ENCODE results near the gene IQGAP1. TPM values are rescaled to one million over a fixed set of nuclear protein-coding genes. Genes with fewer than 3 reads are reported as not detected.

IQGAP1 gene
- total and polyA plus RNA-seq, 11 donors = 18.9 to 115 (median 36.1) TPM

- no peaks in the 10 kb centered on the region for H3K27me3 ChIP-seq
- H3K36me3 ChIP-seq = peaks cover 0 to 57% (median 32%) of the 10 kb centered on the region in 9 donors
- intact Hi-C loops (cut with DNase I) = no loop called here
- peaks cover 0 to 13% (median 6%) of the 10 kb centered on the region in 12 donors for H3K4me1 ChIP-seq
- ATAC-seq (no peak), DNase-seq (no peak)
- WGBS, 4 donors = 89 to 94% (median 92%) methylated on average over 7 of the region's 7 CpGs
- H3K4me3 ChIP-seq = no peak overlapping the region
- H3K27ac ChIP-seq = no peak overlapping the region
- no peak for TF ChIP-seq POLR2A (IDR thresholded peaks at IDR 0.05)
- TF ChIP-seq CTCF (IDR thresholded peaks at IDR 0.05) = no peak
- no peaks in the 10 kb centered on the region for H3K9me3 ChIP-seq
Observed at GRCh38 chr15:90545095-90545494, 157.1 kb downstream of the IQGAP1 start.

- 45 to 69% (median 63%) methylated on average over 2 of the region's 2 CpGs for WGBS, 4 donors
- Histone ChIP-seq H3K27ac (peak overlapping the region in 7 of 12 donors; percentile 1 to 43 (median 27)), H3K27me3 (no peaks in the 10 kb centered on the region), H3K36me3 (peaks cover 0 to 41% (median 22%) of the 10 kb centered on the region in 9 donors), H3K9me3 (no peaks in the 10 kb centered on the region), H3K4me1 (peaks cover 2 to 34% (median 18%) of the 10 kb centered on the region in 12 donors), H3K4me3 (no peak overlapping the region)
- TF ChIP-seq CTCF (IDR thresholded peaks at IDR 0.05) = no peak
- no peak for TF ChIP-seq POLR2A (IDR thresholded peaks at IDR 0.05)
- DNase-seq (no peak), ATAC-seq (peak; percentile 26 to 71 (median 59))
- intact Hi-C loops (cut with DNase I) = no loop called here
Observed at GRCh38 chr15:90547540-90547939, 159.5 kb downstream of the IQGAP1 start.

GRCh38 chr15:90550919-90551318 is 162.9 kb downstream of the IQGAP1 start:
- H3K36me3 ChIP-seq = peaks cover 0 to 24% (median 9%) of the 10 kb centered on the region in 9 donors
- intact Hi-C loops (cut with DNase I) = no loop called here
- H3K4me3 ChIP-seq = no peak overlapping the region
- no peaks in the 10 kb centered on the region for H3K9me3 ChIP-seq
- no peak for TF ChIP-seq POLR2A (IDR thresholded peaks at IDR 0.05)
- no peak for TF ChIP-seq CTCF (IDR thresholded peaks at IDR 0.05)
- WGBS, 4 donors = 81 to 83% (median 82%) methylated on average over 6 of the region's 6 CpGs
- H3K27me3 ChIP-seq = no peaks in the 10 kb centered on the region
- H3K4me1 ChIP-seq = peaks cover 2 to 57% (median 39%) of the 10 kb centered on the region in 12 donors
- peak overlapping the region in 2 of 12 donors; percentile 70 to 83 for H3K27ac ChIP-seq
- ATAC-seq (no peak), DNase-seq (no peak)

Other genes starting within 250 kb of the IQGAP1 start
- gene SEMA4B, start 186.9 kb upstream of the IQGAP1 start, total RNA-seq = 100 to 1,000 TPM in 1 of 9 donors, 10 to 100 TPM in 8; 14.8 to 105 (median 21.0) TPM
- gene SEMA4B, start 186.9 kb upstream of the IQGAP1 start, polyA plus RNA-seq = 10 to 100 TPM; 13.8 to 36.3 TPM
- 100 to 1,000 TPM in 1 of 9 donors, 10 to 100 TPM in 8; 38.7 to 107 (median 80.8) TPM for gene CIB1, start 154.3 kb upstream of the IQGAP1 start, total RNA-seq
- gene CIB1, start 154.3 kb upstream of the IQGAP1 start, polyA plus RNA-seq = 100 to 1,000 TPM in 1 of 2 donors, 10 to 100 TPM in 1; 78.2 to 145 TPM
- 10 to 100 TPM in 6 of 9 donors, 1 to 10 TPM in 3; 5.9 to 18.9 (median 13.6) TPM for gene GDPGP1, start 154.0 kb upstream of the IQGAP1 start, total RNA-seq
- gene GDPGP1, start 154.0 kb upstream of the IQGAP1 start, polyA plus RNA-seq = 1 to 10 TPM; 4.8 to 5.4 TPM
- gene TTLL13, start 138.7 kb upstream of the IQGAP1 start, total RNA-seq = under 1 TPM in 4 of 9 donors, not detected in 5; 0.13 to 0.35 (median 0.23) TPM
- gene TTLL13, start 138.7 kb upstream of the IQGAP1 start, polyA plus RNA-seq = under 1 TPM; 0.07 to 0.11 TPM
- 100 to 1,000 TPM in 8 of 9 donors, 10 to 100 TPM in 1; 93.2 to 149 (median 116) TPM for gene NGRN, start 122.6 kb upstream of the IQGAP1 start, total RNA-seq
- gene NGRN, start 122.6 kb upstream of the IQGAP1 start, polyA plus RNA-seq = 100 to 1,000 TPM; 119 to 142 TPM
- 1 to 10 TPM; 2.1 to 9.9 (median 5.9) TPM for gene ZNF774, start 36.0 kb upstream of the IQGAP1 start, total RNA-seq
- 1 to 10 TPM; 3.1 to 4.2 TPM for gene ZNF774, start 36.0 kb upstream of the IQGAP1 start, polyA plus RNA-seq
- 10 to 100 TPM; 21.5 to 42.2 (median 26.8) TPM for gene CRTC3, start 141.7 kb downstream of the IQGAP1 start, total RNA-seq
- 10 to 100 TPM; 12.0 to 22.6 TPM for gene CRTC3, start 141.7 kb downstream of the IQGAP1 start, polyA plus RNA-seq